ENCODE data around the gene SLC9A3. TPM values are rescaled to one million over a fixed set of nuclear protein-coding genes. Genes with fewer than 3 reads are reported as not detected.

Gene SLC9A3
- total RNA-seq, 4 donors from 2014 or later = 3.7 to 5.9 (median 4.3) TPM

DNA sequence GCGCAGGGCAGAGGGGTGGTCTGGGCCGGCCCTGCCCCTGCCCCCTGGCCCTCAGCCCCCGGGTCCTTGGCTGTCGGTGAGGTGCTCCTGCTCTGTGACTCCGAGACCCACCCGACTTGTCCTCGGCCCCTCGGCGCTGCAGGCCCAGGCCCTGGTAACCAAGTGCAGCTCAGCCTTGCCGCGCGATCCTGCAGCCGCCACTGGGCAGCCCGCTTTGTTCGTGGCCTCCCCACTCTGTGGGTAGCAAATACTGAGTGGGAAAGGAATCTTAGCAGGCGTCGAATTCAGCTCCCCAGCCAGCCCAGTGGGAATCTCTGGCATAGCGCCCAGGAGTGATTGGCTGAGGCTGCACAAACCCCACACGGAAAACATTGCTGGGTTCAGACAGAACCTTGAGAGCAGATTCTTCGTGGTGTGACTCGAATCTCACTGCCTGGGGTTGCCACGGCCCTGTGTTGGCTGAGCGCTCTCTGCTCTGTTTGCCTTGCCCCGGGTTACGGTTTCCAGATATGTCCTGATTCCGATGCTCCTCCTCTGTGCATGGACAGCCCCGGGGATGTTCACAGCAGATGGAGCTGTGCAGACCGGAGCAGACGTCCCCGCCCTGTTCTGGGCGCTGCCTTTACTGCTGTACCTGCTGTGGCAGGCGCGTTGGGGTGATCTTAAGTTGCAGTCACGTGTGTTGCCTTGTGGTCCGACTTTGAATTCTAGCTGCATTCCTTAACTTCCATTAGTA lies 94.6 kb downstream of the SLC9A3 start:
- Histone ChIP-seq H3K27me3 (peaks cover 5% of the 10 kb centered on the region), H3K9me3 (no peaks in the 10 kb centered on the region), H3K36me3 (no peaks in the 10 kb centered on the region), H3K27ac (no peak overlapping the region), H3K4me1 (peaks cover 18% of the 10 kb centered on the region), H3K4me3 (no peak overlapping the region)
- TF ChIP-seq POLR2A (IDR thresholded peaks at IDR 0.05) (no peak), POLR2AphosphoS5 (IDR thresholded peaks at IDR 0.05) (no peak), EP300 (IDR thresholded peaks at IDR 0.05) (no peak)
- TF ChIP-seq, protein P1, sequence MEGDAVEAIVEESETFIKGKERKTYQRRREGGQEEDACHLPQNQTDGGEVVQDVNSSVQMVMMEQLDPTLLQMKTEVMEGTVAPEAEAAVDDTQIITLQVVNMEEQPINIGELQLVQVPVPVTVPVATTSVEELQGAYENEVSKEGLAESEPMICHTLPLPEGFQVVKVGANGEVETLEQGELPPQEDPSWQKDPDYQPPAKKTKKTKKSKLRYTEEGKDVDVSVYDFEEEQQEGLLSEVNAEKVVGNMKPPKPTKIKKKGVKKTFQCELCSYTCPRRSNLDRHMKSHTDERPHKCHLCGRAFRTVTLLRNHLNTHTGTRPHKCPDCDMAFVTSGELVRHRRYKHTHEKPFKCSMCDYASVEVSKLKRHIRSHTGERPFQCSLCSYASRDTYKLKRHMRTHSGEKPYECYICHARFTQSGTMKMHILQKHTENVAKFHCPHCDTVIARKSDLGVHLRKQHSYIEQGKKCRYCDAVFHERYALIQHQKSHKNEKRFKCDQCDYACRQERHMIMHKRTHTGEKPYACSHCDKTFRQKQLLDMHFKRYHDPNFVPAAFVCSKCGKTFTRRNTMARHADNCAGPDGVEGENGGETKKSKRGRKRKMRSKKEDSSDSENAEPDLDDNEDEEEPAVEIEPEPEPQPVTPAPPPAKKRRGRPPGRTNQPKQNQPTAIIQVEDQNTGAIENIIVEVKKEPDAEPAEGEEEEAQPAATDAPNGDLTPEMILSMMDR (IDR thresholded peaks at IDR 0.05) = no peak
- no peak for DNase-seq (ENCODE audit: low spot score in 2 of 2)
- 47% methylated on average over 21 of the region's 35 CpGs for WGBS

DNA sequence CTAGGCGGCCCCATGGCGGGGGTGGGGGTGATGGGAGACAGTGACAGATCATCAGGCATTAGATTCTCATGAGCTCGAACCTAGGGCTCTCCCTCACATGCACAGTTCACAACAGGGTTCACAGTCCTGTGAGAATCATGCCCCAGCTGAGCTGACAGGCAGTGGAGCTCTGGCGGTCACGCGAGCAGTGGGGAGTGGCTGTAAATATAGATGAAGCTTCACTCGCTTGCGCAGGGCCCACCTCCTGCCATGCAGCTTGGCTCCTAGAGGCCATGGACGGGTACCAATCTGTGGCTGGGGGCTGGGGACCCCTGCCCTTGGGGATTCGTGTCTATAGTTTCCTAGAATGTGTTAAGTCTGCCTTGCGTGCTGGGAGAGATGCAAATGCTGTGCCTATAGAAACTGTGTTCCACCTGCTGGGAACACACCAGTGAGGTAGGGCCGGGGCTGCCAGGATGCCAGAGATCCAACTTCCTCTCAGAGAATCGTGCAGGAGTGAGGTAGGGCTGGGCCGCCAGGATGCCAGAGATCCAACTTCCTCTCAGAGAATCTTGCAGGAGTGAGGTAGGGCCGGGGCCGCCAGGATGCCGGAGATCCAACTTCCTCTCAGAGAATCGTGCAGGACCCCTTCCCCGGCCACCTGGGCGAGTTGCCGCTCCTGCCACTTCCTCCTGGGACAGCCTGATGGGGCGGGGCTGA lies 95.3 kb downstream of the SLC9A3 start:
- Histone ChIP-seq H3K4me1 (peaks cover 18% of the 10 kb centered on the region), H3K4me3 (no peak overlapping the region), H3K27me3 (peaks cover 5% of the 10 kb centered on the region), H3K9me3 (no peaks in the 10 kb centered on the region), H3K27ac (no peak overlapping the region), H3K36me3 (no peaks in the 10 kb centered on the region)
- DNase-seq (ENCODE audit: low spot score in 2 of 2) = no peak
- TF ChIP-seq EP300 (IDR thresholded peaks at IDR 0.05) = no peak
- no peak for TF ChIP-seq POLR2A (IDR thresholded peaks at IDR 0.05)
- TF ChIP-seq, protein P1 (IDR thresholded peaks at IDR 0.05) = no peak
- no peak for TF ChIP-seq POLR2AphosphoS5 (IDR thresholded peaks at IDR 0.05)
- 86% methylated on average over 15 of the region's 22 CpGs for WGBS

GRCh38 chr5:428219-428618 lies 96.0 kb downstream of the SLC9A3 start:
- peaks cover 18% of the 10 kb centered on the region for H3K4me1 ChIP-seq
- no peak overlapping the region for H3K4me3 ChIP-seq
- no peak for DNase-seq (ENCODE audit: low spot score in 2 of 2)
- no peaks in the 10 kb centered on the region for H3K9me3 ChIP-seq
- no peak overlapping the region for H3K27ac ChIP-seq
- WGBS = 86% methylated on average over 10 of the region's 11 CpGs
- peaks cover 2% of the 10 kb centered on the region for H3K27me3 ChIP-seq
- no peaks in the 10 kb centered on the region for H3K36me3 ChIP-seq
- TF ChIP-seq, protein P1 (IDR thresholded peaks at IDR 0.05) = no peak
- TF ChIP-seq POLR2AphosphoS5 (IDR thresholded peaks at IDR 0.05) = no peak
- TF ChIP-seq EP300 (IDR thresholded peaks at IDR 0.05) = no peak
- no peak for TF ChIP-seq POLR2A (IDR thresholded peaks at IDR 0.05)

GRCh38 chr5:427415-428087 lies 96.7 kb downstream of the SLC9A3 start:
- DNase-seq (ENCODE audit: low spot score in 2 of 2) = no peak
- 93% methylated on average over 37 of the region's 39 CpGs for WGBS
- H3K9me3 ChIP-seq = no peaks in the 10 kb centered on the region

More at GRCh38 chr5:427415-428087, 96.7 kb downstream of the SLC9A3 start:
- TF ChIP-seq EP300 (IDR thresholded peaks at IDR 0.05) (no peak), POLR2AphosphoS5 (IDR thresholded peaks at IDR 0.05) (no peak), POLR2A (IDR thresholded peaks at IDR 0.05) (no peak)
- TF ChIP-seq, protein P1 (IDR thresholded peaks at IDR 0.05) = no peak
- Histone ChIP-seq H3K27ac (no peak overlapping the region), H3K36me3 (no peaks in the 10 kb centered on the region), H3K4me1 (peaks cover 18% of the 10 kb centered on the region), H3K27me3 (no peaks in the 10 kb centered on the region), H3K4me3 (no peak overlapping the region)
